ENCODE results near the gene NT5C1A.

DNA sequence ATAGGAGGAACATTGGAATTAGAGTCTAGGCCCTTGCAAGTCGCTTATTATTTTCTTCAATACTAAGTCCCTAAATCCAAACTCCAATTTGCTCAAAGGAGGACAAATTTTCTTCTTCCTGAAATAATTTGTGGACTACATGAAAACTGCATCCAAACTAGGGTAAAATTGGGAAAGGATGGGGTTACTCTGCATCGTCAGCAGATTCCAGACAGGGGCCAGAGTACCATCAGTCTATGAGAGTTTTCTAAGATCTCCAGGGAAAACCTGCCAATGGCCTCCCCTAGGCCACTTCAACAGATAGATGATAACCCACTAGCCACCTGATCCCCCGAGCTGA lies 33.0 kb downstream of the NT5C1A start:
- TF ChIP-seq POLR2A (IDR thresholded peaks at IDR 0.05; ENCODE audit: low read length) (no peak), GATA1 (IDR thresholded peaks at IDR 0.05; ENCODE audit: low read depth, low read length) (no peak)

Data from erythroblast (primary cell).